Upper lobe of right lung (tissue), 1 donor: ENCODE data around the gene MEGF11. TPM values are rescaled to one million over a fixed set of nuclear protein-coding genes. Genes with fewer than 3 reads are reported as not detected.

Source experiments
- ATAC-seq: fragments of 200-7000 bp; cut with Tn5 transposase; one replicate; pipeline ENCODE4 v1.9.1; 2020; ENCODE audit warnings: mild to moderate bottlenecking, moderate library complexity
- DNase-seq: peaks from one replicate; pipeline ENCODE4 v3.0.0-alpha.2; 2020
- H3K27ac ChIP-seq: fragments of 200-600 bp; one replicate; pipeline ENCODE4 v1.8.0; 2022
- H3K27me3 ChIP-seq: fragments of 200-600 bp; one replicate; pipeline ENCODE4 v1.8.0; 2022; ENCODE audit warnings: mild to moderate bottlenecking
- H3K36me3 ChIP-seq: fragments of 200-600 bp; one replicate; pipeline ENCODE4 v1.8.0; 2022
- H3K4me1 ChIP-seq: fragments of 200-600 bp; one replicate; pipeline ENCODE4 v1.8.0; 2022
- H3K4me3 ChIP-seq: fragments of 200-600 bp; one replicate; pipeline ENCODE4 v1.8.0; 2022; ENCODE audit warnings: mild to moderate bottlenecking
- H3K9me3 ChIP-seq: fragments of 200-600 bp; one replicate; pipeline ENCODE4 v1.8.0; 2022
- intact Hi-C: fragments of 100-400 bp; cut with DNase I; formaldehyde crosslinking; loops from one replicate; pipeline ENCODE4 v1.11.0; 2022
- total RNA-seq: library from RNA; stranded (reverse); fragmentation: NEBNext Ultra II Directional; extraction: Animal tissue kit (Norgen Biotek cat#: 25700); gene quantifications from one replicate; pipeline ENCODE4 v1.2.1, GENCODE V29; 2021
- TF ChIP-seq, protein P1 (sequence below): fragments of 200-600 bp; IDR thresholded peaks from one replicate; pipeline ENCODE4 v1.8.0; 2022; ENCODE audit warnings: antibody characterized with exemption
- donor health status: DM: no; HTN: yes; CAD: no; lungs with severe emphysema.

The MEGF11 gene
- total RNA-seq, 1 donor from 2014 or later, result 3.0 TPM

DNA sequence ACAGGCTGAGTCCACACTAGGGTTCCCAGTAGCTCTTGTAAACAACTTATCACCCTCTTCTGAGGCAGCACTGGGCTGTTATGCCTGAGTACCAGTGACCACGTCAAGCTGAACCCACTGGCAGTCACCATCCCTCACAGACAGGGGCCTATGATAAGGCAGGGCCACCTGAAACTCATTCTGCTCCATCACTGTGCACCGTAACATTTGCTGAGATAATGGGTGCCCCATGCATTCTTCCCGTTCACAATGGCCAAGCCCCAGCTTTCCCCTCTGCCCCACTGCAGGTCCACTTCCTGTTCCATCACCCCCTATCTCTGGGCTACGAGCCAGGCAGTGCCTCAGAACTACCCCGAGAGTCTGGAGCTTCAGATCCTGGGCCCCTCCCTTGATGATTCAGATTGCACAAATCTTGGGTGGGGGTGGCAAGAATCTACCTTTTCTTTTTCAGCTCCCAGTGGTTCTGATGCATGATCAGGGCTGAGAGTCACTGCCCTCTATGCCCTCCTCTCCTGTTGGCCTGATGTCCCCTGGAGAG is 226.2 kb downstream of the MEGF11 start:
- Histone ChIP-seq H3K4me1 (no peaks in the 10 kb centered on the region), H3K9me3 (no peaks in the 10 kb centered on the region), H3K27ac (no peak overlapping the region), H3K27me3 (no peaks in the 10 kb centered on the region), H3K4me3 (no peak overlapping the region), H3K36me3 (no peaks in the 10 kb centered on the region)
- intact Hi-C loops, result no loop called here
- ATAC-seq, result no peak
- no peak for DNase-seq
- TF ChIP-seq, protein P1, sequence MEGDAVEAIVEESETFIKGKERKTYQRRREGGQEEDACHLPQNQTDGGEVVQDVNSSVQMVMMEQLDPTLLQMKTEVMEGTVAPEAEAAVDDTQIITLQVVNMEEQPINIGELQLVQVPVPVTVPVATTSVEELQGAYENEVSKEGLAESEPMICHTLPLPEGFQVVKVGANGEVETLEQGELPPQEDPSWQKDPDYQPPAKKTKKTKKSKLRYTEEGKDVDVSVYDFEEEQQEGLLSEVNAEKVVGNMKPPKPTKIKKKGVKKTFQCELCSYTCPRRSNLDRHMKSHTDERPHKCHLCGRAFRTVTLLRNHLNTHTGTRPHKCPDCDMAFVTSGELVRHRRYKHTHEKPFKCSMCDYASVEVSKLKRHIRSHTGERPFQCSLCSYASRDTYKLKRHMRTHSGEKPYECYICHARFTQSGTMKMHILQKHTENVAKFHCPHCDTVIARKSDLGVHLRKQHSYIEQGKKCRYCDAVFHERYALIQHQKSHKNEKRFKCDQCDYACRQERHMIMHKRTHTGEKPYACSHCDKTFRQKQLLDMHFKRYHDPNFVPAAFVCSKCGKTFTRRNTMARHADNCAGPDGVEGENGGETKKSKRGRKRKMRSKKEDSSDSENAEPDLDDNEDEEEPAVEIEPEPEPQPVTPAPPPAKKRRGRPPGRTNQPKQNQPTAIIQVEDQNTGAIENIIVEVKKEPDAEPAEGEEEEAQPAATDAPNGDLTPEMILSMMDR, result no peak

DNA sequence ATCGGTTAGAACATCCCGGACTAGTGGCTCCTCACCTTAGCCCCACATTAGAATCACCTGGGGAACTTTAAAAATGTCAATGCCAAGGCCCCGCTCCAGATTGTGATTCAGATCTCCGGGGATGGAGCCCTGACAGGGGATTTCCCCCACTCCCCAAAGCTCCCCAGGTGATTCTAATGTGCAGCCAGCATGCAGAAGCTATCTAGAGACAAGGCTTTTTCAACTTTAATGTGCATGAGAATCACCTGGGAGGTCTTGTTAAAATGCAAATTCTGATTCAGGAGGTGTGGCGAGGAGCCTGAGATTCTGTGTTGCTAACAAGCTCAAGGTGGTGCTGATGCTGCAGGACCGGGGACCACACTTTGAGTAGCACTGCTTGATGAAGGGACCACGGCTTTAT is 227.6 kb downstream of the MEGF11 start:
- Histone ChIP-seq H3K36me3 (no peaks in the 10 kb centered on the region), H3K9me3 (no peaks in the 10 kb centered on the region), H3K27me3 (no peaks in the 10 kb centered on the region), H3K4me3 (no peak overlapping the region), H3K27ac (no peak overlapping the region), H3K4me1 (no peaks in the 10 kb centered on the region)
- intact Hi-C loops, result no loop called here
- TF ChIP-seq, protein P1, result no peak
- no peak for DNase-seq
- no peak for ATAC-seq

DNA sequence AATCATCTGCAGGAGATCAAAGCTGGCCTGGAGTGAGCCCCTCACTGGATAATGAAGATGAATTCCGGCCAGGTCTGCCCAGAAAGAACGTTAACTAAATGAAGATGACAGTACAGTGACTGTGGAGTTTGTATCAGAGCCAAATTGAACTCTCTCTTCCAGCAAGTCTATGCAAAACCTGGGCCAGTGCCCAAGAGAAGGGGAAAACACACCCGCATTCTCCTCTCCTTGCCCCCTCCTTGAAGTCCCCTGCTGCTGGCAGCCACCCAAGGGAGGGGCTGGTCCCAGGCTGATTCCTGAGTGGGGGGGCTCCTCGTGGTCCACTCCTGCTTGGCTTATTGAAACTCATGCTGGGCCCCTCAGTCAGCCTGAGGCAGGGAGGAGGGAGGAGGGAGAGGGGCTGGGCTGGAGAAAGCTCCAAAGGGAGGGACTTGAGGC is 228.5 kb downstream of the MEGF11 start:
- no peaks in the 10 kb centered on the region for H3K27me3 ChIP-seq
- H3K27ac ChIP-seq, result no peak overlapping the region
- H3K36me3 ChIP-seq, result no peaks in the 10 kb centered on the region
- no peak overlapping the region for H3K4me3 ChIP-seq
- ATAC-seq (no peak), DNase-seq (no peak)
- intact Hi-C loops, result no loop called here
- TF ChIP-seq, protein P1, result no peak
- H3K4me1 ChIP-seq, result no peaks in the 10 kb centered on the region
- no peaks in the 10 kb centered on the region for H3K9me3 ChIP-seq

DNA sequence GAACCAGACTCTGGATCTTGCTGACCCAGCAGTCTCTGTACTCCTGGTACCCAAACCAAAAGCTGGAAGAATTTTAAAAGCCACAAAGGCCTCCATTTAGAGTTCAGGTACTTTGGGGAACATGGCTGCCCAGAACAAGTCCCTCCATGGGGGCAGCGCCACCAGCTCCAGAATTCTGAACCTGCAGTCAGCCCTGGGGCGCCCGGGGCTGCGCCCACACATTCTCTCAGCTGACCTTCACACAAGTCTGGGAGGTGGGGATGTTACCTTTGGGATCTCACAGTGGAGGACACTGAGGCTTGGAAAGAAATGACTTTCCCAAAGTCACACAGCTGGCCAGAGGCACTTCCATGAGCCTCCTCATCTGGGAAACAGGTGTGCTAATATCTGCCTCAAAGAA is 229.4 kb downstream of the MEGF11 start:
- H3K4me3 ChIP-seq, result no peak overlapping the region
- no peaks in the 10 kb centered on the region for H3K4me1 ChIP-seq
- no peaks in the 10 kb centered on the region for H3K36me3 ChIP-seq
- H3K27ac ChIP-seq, result no peak overlapping the region
- no peaks in the 10 kb centered on the region for H3K27me3 ChIP-seq
- TF ChIP-seq, protein P1, result no peak
- DNase-seq (no peak), ATAC-seq (no peak)
- intact Hi-C loops, result no loop called here
- no peaks in the 10 kb centered on the region for H3K9me3 ChIP-seq

DNA sequence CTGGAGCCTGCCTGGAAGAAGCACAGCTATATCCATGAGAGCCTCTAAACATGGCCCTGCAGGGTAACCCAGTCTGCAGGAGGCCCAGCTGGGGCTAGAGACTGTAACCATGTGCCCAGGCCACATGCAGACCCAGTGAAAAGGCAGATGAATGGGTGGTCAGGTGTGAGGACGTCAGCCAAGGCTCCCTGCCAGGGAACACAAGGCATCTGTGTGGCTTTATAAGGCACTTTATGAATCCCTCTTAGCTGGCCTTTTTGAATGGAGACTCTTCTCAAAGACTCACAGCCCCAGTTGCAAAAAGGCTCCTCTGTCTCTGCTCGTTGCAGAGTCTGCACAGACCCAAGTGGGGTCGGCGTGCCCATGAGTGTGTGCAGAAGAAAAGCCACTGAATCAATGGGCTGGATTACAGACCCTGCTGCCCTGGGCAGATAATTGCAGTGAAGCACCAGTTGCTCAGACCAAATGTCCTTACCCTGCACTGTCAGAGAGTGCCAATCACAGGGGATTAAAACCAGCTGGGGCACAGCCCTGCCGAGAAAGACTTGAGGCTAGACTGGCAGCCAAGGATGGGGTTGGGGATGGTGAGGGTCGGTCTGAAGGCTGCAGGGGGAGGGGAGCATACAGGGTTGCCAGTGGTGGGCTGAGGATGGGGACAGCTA is 230.1 kb downstream of the MEGF11 start:
- H3K27ac ChIP-seq, result no peak overlapping the region
- no peaks in the 10 kb centered on the region for H3K9me3 ChIP-seq
- TF ChIP-seq, protein P1, result no peak
- no peak for ATAC-seq
- intact Hi-C loops, result no loop called here
- H3K36me3 ChIP-seq, result no peaks in the 10 kb centered on the region
- no peaks in the 10 kb centered on the region for H3K27me3 ChIP-seq
- H3K4me3 ChIP-seq, result no peak overlapping the region
- DNase-seq, result no peak
- H3K4me1 ChIP-seq, result no peaks in the 10 kb centered on the region
